GM19467 (cell line): Measurements from ENCODE around the gene PCSK5.

Experiments used
- ATAC-seq: cut with Tn5 transposase; IDR thresholded peaks from one replicate; pipeline ENCODE4 v1.9.1; 2021; ENCODE audit warnings: mild to moderate bottlenecking, moderate library complexity; ENCODE audit not compliant: unreplicated experiment

PCSK5 gene

DNA sequence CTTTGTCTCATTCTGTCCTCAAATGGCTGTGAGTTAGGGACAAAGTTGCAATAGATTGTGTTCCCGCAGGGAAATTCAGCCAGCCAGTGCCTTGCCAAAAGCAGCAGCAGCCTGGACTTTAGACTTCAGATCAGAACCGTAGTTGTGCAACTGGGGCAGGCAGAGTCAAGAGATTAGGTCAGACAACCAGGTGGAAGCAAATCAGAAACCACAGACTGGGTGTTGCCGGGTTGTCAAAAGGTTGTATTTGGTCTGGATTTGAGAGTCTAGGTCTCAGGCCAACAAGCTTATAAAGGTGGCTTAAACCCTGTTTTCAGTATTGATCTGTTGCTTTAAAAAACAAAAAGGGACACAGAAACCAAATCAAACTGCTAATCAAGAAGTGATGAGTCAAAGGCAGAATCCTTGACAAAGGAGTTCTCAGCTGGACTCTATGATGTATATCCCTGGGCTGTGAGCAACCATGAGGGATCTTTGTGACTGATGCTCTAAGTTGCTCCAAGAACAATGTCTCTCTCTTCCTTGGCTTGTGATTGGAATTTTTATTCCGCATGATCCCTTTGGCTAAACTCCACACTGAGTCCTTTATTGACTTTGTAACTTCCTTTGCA is 482.8 kb downstream of the PCSK5 start:
- no peak for ATAC-seq

- ATAC-seq: no peak
Measured at GRCh38 chr9:76373784-76374474, 483.5 kb downstream of the PCSK5 start.

- ATAC-seq: no peak
Measured at GRCh38 chr9:76374783-76375559, 484.5 kb downstream of the PCSK5 start.

DNA sequence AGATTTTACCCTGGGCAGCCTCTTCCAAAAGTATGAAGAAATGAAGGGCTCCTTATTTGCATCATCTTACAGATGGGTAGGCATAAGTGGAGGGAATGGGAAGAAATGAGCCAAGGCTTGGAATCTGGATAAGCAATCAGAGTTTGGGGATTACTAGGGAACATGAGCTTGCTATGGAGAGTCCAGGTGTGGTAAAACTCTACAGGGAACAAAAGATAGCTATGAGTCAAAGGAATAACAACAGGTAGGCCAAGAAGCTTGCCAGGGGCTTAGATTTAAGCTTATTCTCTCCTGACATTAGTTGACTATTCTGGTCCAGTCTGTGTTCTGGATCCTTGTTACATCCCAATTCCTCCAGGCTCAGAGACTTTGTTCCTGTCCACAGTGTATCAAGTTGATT is 487.3 kb downstream of the PCSK5 start:
- ATAC-seq: no peak

DNA sequence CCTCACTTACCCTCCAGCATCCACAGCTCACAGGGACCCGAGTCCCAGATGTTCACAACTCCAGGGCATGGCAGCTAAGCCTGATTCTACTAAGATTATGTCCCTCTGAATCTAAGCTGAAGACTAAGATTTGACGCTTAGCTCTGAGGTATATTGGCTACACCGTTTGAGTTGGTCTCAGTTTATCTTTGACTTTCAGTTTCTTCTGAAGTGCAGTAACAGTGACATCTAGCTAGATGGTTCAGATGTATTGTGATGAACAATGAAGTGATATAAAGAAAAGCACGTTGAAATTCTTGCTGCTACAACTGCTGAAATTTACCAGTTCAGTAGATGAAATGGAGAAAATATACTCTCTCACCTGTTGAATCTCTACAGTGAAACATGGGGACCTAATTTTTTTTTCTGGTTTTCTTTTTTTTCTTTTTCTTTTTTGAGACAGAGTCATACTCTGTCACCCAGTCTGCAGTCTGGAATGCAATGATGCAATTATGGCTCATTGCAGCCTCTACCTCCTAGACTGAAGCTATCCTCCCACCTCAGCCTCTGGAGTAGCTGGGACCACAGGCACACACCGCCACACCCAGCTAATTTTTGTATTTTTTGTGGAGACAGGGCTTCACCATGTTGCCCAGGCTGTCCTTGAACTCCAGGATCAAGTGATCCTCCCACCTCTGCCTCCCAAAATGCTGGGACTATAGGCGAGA is 488.0 kb downstream of the PCSK5 start:
- ATAC-seq: no peak

DNA sequence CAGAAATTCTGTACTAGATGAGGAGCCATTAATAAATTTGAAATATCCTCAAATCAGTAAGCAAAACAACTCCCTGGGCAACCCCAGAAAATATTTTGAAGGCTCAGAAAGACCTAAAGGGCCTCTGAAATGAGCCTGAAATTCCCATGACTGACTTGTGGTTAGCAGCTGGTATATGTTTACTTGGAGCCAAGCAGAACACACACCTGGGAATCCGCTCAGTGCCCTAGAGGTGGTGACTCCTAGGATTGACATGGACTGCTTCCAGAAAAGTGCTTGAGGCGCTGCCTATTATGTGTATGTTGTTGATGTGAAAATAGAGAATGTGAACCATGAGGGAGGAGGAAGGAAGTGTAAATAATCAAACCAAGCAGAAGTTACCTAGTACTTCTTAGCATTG is 489.0 kb downstream of the PCSK5 start:
- ATAC-seq: no peak

DNA sequence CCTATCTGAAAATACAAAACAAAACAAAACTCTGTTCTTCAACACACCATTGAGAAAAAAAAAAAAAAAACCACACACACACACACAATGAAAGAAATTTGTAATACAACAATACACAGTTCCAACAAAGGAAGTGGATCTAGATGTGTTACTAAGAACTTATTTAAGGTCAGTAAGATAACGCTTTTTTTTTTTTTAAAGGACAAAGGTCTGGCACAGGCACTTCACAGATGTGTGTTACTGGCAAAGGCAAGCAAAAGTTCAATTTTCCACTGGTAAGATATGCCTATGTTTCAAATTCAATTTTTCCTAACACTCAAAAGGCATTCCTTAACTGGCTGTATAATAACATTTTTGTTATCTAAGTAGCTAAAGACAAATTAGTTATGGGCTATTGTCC is 500.2 kb downstream of the PCSK5 start:
- ATAC-seq: no peak

GRCh38 chr9:76394195-76394959 is 503.9 kb downstream of the PCSK5 start, which contains the start of gene RFK:
TSS of gene RFK (minus strand) at chr9:76394426. CDS start at chr9:76394171, 255 bp downstream.
- peak; percentile 61 for ATAC-seq

GRCh38 chr9:76394960-76395252 is 504.4 kb downstream of the PCSK5 start:
- peak; percentile 53 for ATAC-seq

DNA sequence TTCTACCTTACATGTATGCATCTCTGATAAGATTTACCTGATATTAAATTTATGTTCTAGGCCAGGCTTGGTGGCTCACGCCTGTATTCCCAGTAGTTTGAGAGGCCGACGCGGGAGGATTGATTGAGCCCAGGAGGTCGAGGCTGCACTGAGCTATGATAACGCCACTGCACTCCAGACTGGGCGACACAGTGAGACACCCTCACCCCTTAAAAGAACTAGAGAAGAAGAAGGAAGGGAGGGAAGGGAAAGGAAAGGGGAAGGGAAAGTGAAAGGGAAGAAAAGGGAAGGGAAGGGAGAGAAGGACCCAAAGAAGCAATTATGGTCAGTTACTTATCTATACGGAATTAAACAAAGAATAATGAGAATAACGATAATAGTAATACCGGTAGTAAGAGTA is 504.9 kb downstream of the PCSK5 start:
- no peak for ATAC-seq

DNA sequence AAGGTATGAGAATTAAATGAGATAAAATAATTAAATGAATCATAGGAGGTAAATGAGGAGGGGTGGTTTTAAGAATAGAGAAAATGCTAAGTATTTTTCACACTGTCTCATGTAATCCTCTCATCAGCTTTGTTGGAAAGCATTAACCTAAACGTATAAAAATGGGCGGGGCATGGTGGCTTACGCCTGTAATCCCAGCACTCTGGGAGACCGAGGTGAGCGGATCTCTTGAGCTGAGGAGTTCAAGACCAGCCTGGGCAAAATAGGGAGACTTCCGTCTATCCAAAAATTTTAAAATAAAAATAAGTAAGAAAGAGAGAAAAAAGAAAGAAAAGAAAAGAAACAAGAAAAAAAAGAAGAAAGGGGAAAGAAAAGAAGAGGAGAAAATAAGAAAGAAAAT is 505.7 kb downstream of the PCSK5 start:
- ATAC-seq: no peak

DNA sequence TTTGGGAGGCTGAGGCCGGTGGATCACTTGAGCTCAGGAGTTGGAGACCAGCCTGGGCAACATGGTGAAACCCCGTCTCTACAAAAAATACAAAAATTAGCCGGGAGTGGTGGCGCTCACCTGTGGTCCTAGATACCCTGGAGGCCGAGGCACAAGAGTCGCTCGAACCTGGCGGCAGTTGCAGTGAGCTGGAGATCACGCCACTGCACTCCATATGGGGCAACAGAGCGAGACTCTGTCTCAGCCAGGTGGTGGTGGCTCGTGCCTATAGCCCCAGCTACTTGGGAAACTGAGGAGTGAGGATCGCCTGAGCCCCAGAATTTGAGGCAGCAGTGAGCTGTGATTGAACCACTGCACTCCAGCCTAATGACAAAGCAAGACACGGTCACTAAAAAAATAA is 506.1 kb downstream of the PCSK5 start:
- ATAC-seq: no peak

- no peak for ATAC-seq
Measured at GRCh38 chr9:76399856-76400255, 509.4 kb downstream of the PCSK5 start.

DNA sequence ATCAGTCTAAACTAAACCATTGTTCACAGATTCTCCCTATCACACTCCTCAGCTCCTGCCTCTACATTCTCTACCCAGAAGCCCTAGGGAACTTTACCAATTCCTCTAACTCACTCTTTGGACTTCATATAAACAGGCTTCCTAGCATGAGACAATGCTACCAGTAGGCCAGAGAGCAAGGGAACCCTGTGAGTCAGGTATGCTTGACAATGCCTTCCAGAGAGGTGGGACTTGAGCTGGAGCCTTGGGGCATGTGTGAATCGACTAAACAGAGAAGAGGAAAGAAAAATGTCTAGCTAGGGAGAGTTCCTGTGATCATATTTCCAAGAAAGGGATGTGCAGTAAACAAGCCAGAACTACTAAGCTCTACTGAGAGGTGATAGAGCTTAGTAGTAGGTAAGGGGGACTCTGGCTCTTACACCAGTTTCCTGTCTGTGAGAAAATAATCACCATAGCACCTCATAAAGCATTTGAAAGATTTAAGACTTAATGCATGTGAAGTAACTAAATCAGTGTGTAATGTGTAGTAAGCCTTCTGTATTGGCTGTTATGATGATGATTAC is 510.1 kb downstream of the PCSK5 start:
- no peak for ATAC-seq

- no peak for ATAC-seq
Measured at GRCh38 chr9:76401176-76401575, 510.7 kb downstream of the PCSK5 start.

GRCh38 chr9:76401580-76402354 is 511.3 kb downstream of the PCSK5 start:
- no peak for ATAC-seq

- peak; percentile 89 for ATAC-seq
Measured at GRCh38 chr9:76403352-76403751, 512.9 kb downstream of the PCSK5 start.

DNA sequence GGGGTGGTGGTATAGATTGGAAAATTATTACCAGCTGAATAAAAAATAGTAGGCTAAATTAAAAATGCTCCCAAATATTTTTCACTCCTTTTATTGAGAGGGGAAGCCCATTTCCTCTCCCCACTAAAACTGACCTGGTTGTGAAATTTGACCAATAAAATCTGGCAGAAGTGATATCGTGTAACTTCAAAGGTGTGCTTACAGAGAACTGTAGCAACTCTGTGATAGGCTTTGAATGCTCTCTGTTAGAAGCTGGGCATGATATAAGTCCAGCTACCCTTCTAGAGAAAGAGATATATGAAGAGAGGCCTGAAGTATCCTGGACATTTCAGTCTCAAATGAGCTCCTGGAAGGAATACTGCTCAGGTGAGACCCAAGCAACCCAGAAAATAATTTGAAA is 513.9 kb downstream of the PCSK5 start:
- ATAC-seq: no peak

DNA sequence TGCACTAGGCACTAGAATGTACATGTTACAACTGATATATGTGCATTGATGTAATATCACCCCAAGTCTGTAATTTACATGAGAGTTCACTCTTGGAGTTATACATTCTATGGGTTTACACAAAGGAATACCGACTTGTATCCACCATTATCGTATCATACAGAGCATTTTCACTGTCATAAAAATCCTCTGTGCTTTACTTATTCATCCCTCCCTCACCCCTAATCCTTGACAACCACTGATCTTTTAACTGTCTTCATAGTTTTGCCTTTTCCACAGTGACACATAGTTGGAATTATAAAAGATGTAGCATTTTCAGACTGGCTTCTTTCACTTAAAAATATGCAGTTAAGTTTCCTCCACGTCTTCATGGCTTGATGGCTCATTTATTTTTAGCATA is 514.9 kb downstream of the PCSK5 start:
- no peak for ATAC-seq

- no peak for ATAC-seq
Measured at GRCh38 chr9:76405868-76406267, 515.4 kb downstream of the PCSK5 start.
